HEK293T (cell line): ENCODE data around the gene CFI.

Source experiments
- BHLHE40 ChIP-seq: fragments of 450-650 bp; IDR thresholded peaks from 2 replicates; pipeline ENCODE4 v1.6.1; 2016; ENCODE audit warnings: mild to moderate bottlenecking, moderate library complexity, borderline replicate concordance
- SP1 ChIP-seq: fragments of 450-650 bp; IDR thresholded peaks from 2 replicates; pipeline ENCODE4 v1.6.1; 2017
- ZNF384 ChIP-seq: fragments of 450-650 bp; IDR thresholded peaks from 2 replicates; pipeline ENCODE4 v1.6.1; 2016

DNA sequence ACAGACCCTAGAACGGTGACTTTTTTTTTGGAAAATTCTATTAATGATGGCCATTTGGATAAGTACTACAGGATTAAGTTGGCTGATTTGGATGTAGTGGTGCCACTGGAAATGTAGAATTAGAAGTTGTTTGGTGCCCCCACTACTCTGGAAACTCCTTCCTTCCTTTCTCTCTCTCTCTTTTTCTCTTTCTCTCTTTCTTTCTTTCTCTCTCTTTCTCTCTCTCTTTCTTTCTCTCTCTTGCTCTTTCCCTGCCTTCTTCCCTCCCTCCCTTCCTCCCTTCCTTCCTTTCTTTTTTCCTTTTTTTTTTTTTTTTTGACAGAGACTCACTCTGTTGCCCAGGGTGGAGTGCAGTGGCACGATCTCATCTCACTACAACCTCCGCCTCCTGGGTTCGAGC is 16.5 kb upstream of the CFI start:
- no peak for TF ChIP-seq SP1
- TF ChIP-seq ZNF384 = no peak
- no peak for TF ChIP-seq BHLHE40
